Pancreas (tissue), 10 donors: ENCODE results near the gene NECTIN2. TPM values are rescaled to one million over a fixed set of nuclear protein-coding genes. Genes with fewer than 3 reads are reported as not detected.
A peak's percentile ranks its signal among the peaks of the same experiment; 100 is the strongest.

Experiments
- ATAC-seq, 4 donors: fragments of 200-7000 bp; cut with Tn5 transposase; one replicate each; pipeline versions ENCODE4 v1.8.0 to v1.9.1; 2020; ENCODE audit warnings: mild to moderate bottlenecking in 4 of 4, moderate library complexity in 4 of 4
- DNase-seq, 6 donors: peaks; one replicate each; pipeline ENCODE4 v3.0.0-alpha.2; 2020
- FAIRE-seq: peaks from 2 replicates; lab custom pipeline; 2012; peaks lifted over from hg19 to GRCh38; lab: Jason Lieb, UNC
- H3K27ac ChIP-seq, 4 donors: fragments of 200-600 bp; sonication (generic); 1 replicate in 3 of 4; 2 replicates in 1 of 4; pipeline versions ENCODE4 v1.5.0 to v1.8.0; 2020
- H3K27me3 ChIP-seq, 4 donors: fragments of 200-600 bp; one replicate each; pipeline ENCODE4 v1.8.0; 2021
- H3K36me3 ChIP-seq, 3 donors: fragments of 200-600 bp; sonication (generic) in 1 of 3; one replicate each; pipeline versions ENCODE4 v1.5.0 to v1.8.0; 2020 to 2021
- H3K4me1 ChIP-seq, 3 donors: fragments of 200-600 bp; one replicate each; pipeline ENCODE4 v1.8.0; 2021
- H3K4me3 ChIP-seq, 4 donors: fragments of 200-600 bp; sonication (generic) in 2 of 4; one replicate each; pipeline versions ENCODE4 v1.5.0 to v1.8.0; 2020 to 2021
- H3K9me3 ChIP-seq, 4 donors: fragments of 200-600 bp; one replicate each; pipeline ENCODE4 v1.8.0; 2021
- WGBS, 2 donors: extraction: QIAGEN DNeasy Blood & Tissue Kit; methylation state at CpG; one replicate each; pipeline ENCODE4 v1.1.7; 2013; 5-methylcytosine and 5-hydroxymethylcytosine counted together
- intact Hi-C, 3 donors: fragments of 100-400 bp; cut with DNase I; formaldehyde crosslinking; loops; one replicate each; pipeline versions ENCODE4 v1.11.1 to v1.14.2; 2022
- polyA plus RNA-seq, 2 donors: library from polyadenylated mRNA; stranded (reverse); fragments of 200-250 nt; gene quantifications; one replicate each; pipeline ENCODE4 v1.2.3, GENCODE V29; 2013
- total RNA-seq, 6 donors: library from RNA; stranded (reverse); fragmentation: NEBNext Ultra II Directional in 4 of 6; extraction: Animal tissue kit (Norgen Biotek cat#: 25700) in 4 of 6; gene quantifications; one replicate each; pipeline versions ENCODE4 v1.2.1 to v1.2.4, GENCODE V29; 2021 to 2023
- TF ChIP-seq, protein P1 (sequence below), 4 donors: fragments of 200-600 bp; sonication (generic) in 3 of 4; IDR thresholded peaks; one replicate each; pipeline versions ENCODE4 v1.5.0 to v1.8.0; 2021; ENCODE audit warnings: antibody characterized with exemption in 4 of 4
- donor health status: healthy with polysubstance abuse.
- donor health status: DM: no; HTN: no; CAD: no; lungs with moderate emphysema.
- donor health status: DM: no; HTN: no; CAD: no.
- donor health status: control.
- donor health status: control.
- donor health status: Bipolar disorder and iron deficiency.
- donor health status: DM: yes; HTN: yes; CAD: no.
- donor health status: DM: no; HTN: no; CAD: no.
- donor health status: DM: no; HTN: no; CAD: no.
- donor health status: DM: yes; HTN: yes; CAD: no.

NECTIN2 gene
- total RNA-seq = 100 to 1,000 TPM in 1 of 6 donors, 10 to 100 TPM in 5; 26.7 to 101 (median 40.2) TPM
- 100 to 1,000 TPM in 1 of 2 donors, 10 to 100 TPM in 1; 93.6 to 101 TPM for polyA plus RNA-seq

DNA sequence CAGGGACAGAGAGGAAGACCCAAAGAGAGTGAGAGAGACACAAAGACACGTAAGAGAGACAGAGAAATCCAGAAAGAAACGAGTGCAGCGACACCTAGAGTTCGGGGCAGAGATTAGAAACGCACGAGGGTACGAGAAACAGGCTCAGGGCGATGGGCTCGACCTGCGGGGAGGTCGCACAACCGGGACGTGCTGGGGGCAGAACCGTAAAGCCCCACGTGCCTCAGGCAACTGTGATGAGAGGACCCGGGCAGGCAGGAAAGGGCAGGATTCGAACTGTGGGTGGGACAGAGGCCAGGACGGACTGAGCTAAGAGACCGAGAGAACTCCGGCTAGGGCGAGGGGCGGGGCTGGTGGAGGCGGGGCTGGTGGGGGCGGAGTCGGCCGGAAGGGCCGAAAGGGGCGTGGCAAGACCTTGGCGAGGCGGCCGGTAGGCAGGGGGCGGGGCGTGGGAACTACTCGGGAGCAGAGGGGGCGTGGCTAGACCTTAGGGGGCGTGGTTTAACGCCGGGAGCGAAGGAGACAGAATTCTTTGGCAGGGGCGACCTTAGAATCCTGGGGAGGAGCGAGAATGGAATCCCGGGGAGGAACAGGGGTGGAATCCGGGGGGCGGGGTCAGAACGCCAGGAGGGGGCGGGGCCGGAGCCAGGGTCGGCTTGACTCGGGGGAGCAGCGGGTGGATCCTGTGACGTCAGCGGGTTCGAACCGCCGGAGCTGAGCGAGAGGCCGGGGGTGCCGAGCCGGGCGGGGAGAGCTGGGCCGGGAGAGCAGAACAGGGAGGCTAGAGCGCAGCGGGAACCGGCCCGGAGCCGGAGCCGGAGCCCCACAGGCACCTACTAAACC, at the start of gene NECTIN2:
NECTIN2 (plus strand) TSS at position 686 of the 843 bp plus-strand sequence. CDS start 229 bp downstream, outside the sequence.
- DNase-seq (peak; percentile 99 to 100 (median 100)), ATAC-seq (peak; percentile 76 to 86 (median 80)), FAIRE-seq (peak; percentile 29)
- peak within 1 kb of the TSS; percentile 92 to 97 (median 92) for H3K4me3 ChIP-seq
- intact Hi-C loops = no loop called here
- H3K4me1 ChIP-seq = peaks cover 0 to 7% (median 6%) of the 10 kb centered on the region in 3 donors
- WGBS, 2 donors = 0 to 1% methylated on average over 57 to 67 of the region's 67 CpGs
- H3K27me3 ChIP-seq = no peaks in the 10 kb centered on the region
- TF ChIP-seq, protein P1, sequence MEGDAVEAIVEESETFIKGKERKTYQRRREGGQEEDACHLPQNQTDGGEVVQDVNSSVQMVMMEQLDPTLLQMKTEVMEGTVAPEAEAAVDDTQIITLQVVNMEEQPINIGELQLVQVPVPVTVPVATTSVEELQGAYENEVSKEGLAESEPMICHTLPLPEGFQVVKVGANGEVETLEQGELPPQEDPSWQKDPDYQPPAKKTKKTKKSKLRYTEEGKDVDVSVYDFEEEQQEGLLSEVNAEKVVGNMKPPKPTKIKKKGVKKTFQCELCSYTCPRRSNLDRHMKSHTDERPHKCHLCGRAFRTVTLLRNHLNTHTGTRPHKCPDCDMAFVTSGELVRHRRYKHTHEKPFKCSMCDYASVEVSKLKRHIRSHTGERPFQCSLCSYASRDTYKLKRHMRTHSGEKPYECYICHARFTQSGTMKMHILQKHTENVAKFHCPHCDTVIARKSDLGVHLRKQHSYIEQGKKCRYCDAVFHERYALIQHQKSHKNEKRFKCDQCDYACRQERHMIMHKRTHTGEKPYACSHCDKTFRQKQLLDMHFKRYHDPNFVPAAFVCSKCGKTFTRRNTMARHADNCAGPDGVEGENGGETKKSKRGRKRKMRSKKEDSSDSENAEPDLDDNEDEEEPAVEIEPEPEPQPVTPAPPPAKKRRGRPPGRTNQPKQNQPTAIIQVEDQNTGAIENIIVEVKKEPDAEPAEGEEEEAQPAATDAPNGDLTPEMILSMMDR (IDR thresholded peaks at IDR 0.05) = peak in 3 of 4 donors; percentile 32 to 47 (median 32)
- H3K27ac ChIP-seq = peak within 1 kb of the TSS; percentile 92 to 99 (median 97)
- no peaks in the 10 kb centered on the region for H3K36me3 ChIP-seq
- no peaks in the 10 kb centered on the region for H3K9me3 ChIP-seq

DNA sequence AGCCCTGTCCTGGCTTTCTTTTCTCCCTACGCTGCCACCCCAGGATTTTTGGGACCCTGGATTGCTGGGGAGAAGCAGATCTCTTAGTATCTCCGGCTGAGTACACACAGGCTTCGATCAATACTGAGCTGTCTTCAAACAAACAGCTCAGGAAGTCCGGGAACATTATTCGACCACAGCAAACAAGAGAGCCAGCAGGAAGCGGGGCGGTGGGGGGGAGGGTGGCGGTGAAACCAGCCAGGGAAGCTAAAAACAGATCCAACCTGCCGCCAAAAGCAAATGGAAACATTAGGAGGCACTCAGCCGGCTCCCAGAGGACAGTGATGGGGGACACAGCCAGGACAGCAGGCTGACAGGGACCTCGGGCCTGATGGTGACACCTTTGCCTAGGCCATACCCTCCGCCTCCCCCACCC, 49.4 kb upstream of the NECTIN2 start:
- no peak overlapping the region for H3K4me3 ChIP-seq
- peaks cover 0 to 12% (median 0%) of the 10 kb centered on the region in 3 donors for H3K4me1 ChIP-seq
- peaks cover 0 to 8% (median 0%) of the 10 kb centered on the region in 3 donors for H3K36me3 ChIP-seq
- DNase-seq (peak in 4 of 6 donors; percentile 54 to 73 (median 64)), FAIRE-seq (no peak), ATAC-seq (peak; percentile 53 to 89 (median 84))
- H3K27me3 ChIP-seq = no peaks in the 10 kb centered on the region
- WGBS, 2 donors = 5 to 15% methylated on average over 11 to 12 of the region's 12 CpGs
- H3K27ac ChIP-seq = peak overlapping the region; percentile 26 to 70 (median 58)
- TF ChIP-seq, protein P1 (IDR thresholded peaks at IDR 0.05) = no peak
- intact Hi-C loops = loop anchor here in 1 of 3 donors (5.0 kb wide), 1 partner anchor 46 kb away; no protein-coding TSS in a partner anchor
- H3K9me3 ChIP-seq = no peaks in the 10 kb centered on the region

DNA sequence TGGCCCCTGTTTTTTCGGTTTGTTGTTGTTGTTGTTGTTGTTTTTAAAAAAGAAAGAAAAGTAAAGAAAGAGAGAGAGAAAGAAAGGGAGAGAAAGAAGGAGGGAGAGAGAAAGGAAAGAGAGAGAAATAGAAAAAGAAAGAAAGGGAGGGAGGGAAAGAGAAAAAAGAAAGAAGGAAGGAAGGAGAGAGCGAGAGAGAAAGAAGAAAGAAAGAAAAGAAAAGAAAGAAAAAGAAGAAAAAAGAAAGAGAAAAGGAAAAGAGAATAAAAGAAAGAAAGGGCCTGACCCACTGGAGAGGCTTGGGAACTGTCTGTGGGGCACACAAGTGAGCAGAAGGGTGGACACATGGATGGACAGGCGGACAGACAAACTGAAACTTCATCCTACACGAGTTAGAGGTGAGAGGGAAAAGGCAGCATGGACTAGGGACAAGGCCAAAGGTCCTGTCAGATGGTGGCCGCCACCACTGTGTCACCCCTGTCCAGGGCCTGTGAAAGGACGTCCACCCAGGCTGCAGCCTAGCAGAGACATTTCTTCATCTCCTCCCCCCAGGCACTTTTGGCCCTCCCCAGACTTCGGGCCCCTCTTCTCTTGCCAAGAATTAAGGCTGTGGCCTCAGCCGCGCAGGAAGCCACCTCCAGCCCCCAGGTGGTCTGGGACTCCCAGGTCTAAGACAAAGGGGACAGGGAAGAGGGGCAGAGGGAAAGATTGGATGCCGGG, 46.3 kb upstream of the NECTIN2 start:
- intact Hi-C loops = loop anchor here in 2 of 3 donors (5.0 kb wide), 1 partner anchor 43 kb away; no protein-coding TSS in a partner anchor

DNA sequence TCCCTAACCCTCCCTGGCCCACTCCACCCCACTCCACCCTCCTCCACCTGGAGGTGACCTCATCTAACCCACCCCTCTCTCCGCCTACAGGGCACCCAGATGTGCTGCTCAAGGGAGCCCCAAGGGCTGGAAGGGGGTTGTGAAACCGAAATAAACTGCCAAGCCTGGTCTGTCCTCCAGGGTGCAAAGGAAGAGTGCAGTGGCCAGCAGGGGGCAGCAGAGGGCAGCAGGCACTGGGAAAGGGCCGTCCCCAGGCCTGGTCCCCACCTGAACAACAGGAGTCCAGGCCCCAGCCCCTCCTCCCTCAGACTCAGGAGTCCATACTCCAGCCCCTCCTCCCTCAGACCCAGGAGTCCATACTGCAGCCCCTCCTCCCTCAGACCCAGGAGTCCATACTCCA, 45.6 kb upstream of the NECTIN2 start:
- Histone ChIP-seq H3K4me3 (no peak overlapping the region), H3K9me3 (no peaks in the 10 kb centered on the region), H3K4me1 (peaks cover 0 to 12% (median 0%) of the 10 kb centered on the region in 3 donors), H3K27ac (no peak overlapping the region), H3K27me3 (no peaks in the 10 kb centered on the region), H3K36me3 (no peaks in the 10 kb centered on the region)
- WGBS, 2 donors = 0 to 8% methylated on average over 3 of the region's 3 CpGs
- intact Hi-C loops = loop anchor here in 1 of 3 donors (5.0 kb wide), 1 partner anchor 42 kb away; no protein-coding TSS in a partner anchor
- peak; percentile 86 to 93 (median 88) for ATAC-seq
- peak; percentile 75 to 98 (median 88) for DNase-seq
- no peak for FAIRE-seq
- TF ChIP-seq, protein P1 (IDR thresholded peaks at IDR 0.05) = peak; percentile 91 to 96 (median 92)

More for the DNA sequence above, 46.3 kb upstream of the NECTIN2 start:
- no peaks in the 10 kb centered on the region for H3K9me3 ChIP-seq
- no peaks in the 10 kb centered on the region for H3K36me3 ChIP-seq
- peak in 3 of 4 donors; percentile 3 to 5 (median 4) for ATAC-seq
- no peak overlapping the region for H3K4me3 ChIP-seq
- TF ChIP-seq, protein P1 (IDR thresholded peaks at IDR 0.05) = no peak
- FAIRE-seq = no peak
- WGBS, 2 donors = 63 to 68% methylated on average over 10 of the region's 10 CpGs
- H3K27ac ChIP-seq = no peak overlapping the region
- no peaks in the 10 kb centered on the region for H3K27me3 ChIP-seq
- no peak for DNase-seq
- peaks cover 0 to 12% (median 0%) of the 10 kb centered on the region in 3 donors for H3K4me1 ChIP-seq
